Urothelium cell line (cell line): ENCODE measurements around the gene NLN.
"Not testable (repeated sequence)": the region's sequence is repeated elsewhere in the genome, so short reads cannot be mapped to it uniquely, and the experiment has no call there.

Experiments
- DNase-seq: peaks from one replicate; pipeline ENCODE4 v3.0.0; 2011; ENCODE audit warnings: low spot score, mixed read lengths
- FAIRE-seq: peaks from 2 replicates; lab custom pipeline; 2011; peaks lifted over from hg19 to GRCh38; lab: Jason Lieb, UNC

NLN gene

DNA sequence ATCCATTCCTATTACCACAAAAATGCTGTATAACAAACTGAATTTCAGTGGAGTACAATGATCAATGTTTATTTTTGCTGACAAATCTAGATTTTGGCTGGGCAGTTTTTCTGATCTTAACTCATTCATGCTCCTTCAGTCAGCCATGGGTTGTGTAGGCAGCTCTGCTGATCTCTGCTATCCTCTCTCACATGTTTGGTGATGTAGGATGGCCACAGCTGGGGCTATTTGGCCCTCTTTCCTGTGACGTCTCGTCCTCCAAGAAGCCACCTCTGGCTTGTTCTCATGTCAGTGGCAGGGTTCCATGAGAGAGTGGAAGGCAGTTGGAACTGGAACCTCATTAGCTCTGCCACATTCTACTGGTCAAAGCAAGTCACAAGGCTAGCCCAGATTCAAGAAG, 8.9 kb downstream of the NLN start:
- FAIRE-seq (no peak), DNase-seq (no peak)

- not testable (repeated sequence) for DNase-seq, FAIRE-seq
Observed at GRCh38 chr5:65732046-65732445, 10.0 kb downstream of the NLN start.

DNA sequence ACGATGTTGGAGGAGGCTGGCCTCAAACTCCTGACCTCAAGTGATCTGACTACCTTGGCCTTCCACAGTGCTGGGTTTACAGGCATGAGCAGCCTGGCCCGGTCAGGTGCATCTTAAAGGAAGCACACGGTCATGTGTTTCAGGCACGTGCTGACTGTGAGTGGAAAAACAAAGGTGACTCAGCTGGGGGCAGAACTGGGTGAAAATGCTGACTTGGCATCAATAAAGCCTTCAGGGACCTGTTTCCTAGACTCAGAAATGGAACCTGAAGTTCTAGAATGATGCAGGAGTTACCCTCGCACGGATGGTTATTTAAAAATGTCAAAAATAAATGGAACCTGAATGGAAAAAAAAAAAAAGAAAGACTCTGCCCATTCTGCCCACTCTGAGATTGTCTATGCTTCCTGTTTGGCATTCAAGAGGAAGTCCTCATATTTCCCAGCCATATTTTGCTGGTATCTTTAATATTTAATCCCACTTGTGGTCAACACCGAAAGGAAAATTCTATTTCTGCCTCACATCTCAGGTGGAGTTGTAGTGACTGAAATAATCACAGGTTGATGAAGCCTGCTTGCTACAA, 12.3 kb downstream of the NLN start:
- FAIRE-seq = not testable (repeated sequence)

DNA sequence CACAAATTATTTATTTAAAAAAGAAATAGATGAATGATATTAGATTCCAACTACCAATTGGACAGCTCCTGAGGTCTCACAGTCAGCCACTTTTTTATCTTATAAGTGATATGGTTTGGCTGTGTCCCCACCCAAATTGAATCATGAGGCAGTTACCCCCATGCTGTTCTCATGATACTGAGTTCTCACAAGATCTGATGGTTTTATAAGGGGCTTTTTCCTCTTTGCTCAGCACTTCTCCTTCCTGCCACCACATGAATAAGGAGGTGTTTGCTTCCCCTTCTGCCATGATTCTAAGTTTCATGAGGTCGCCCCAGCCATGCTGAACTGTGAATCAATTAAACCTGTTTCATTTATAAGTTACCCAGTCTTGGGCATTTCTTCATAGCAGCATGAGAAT, 12.9 kb downstream of the NLN start:
- no peak for FAIRE-seq

More for the DNA sequence above, 12.3 kb downstream of the NLN start:
- not testable (repeated sequence) for DNase-seq

GRCh38 chr5:65736011-65736410, 14.0 kb downstream of the NLN start:
- no peak for DNase-seq
- FAIRE-seq = no peak

More for the DNA sequence above, 12.9 kb downstream of the NLN start:
- no peak for DNase-seq

DNA sequence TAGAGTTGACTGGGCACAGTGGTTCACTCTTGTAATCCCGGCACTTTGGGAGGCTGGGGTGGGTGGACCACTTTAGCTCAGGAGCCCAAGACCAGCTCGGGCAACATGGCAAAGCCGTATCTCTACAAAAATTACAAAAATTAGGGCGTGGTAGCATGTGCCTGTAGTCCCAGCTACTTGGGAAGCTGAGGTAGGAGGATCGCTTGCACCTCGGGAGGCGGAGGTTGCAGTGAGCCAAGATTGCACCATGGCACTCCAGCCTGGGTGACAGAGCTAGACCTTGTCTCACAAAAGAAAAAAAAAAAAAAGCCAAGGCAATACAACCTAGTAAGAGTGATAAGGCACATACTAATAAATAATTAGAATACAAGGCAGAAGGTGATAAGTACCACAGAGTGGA, 15.8 kb downstream of the NLN start:
- no peak for FAIRE-seq
- no peak for DNase-seq

DNA sequence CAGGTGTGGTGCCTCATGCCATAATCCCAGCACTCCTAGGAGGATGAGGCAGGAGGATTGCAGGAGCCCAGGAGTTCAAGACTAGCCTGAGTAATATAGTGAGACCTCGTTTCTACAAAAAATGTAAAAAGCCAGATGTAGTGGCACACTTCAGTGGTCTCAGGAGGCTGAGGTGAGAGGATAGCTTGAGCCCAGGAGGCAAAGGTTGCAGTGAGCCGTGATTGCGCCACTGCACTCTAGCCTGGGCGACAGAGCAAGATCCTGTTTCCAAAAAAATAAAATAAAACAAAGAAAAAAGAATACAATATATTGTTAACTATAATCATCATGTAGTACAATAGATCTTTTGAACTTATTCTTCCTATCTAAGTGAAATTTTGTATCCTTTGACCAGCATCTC, 16.3 kb downstream of the NLN start:
- DNase-seq (no peak), FAIRE-seq (no peak)

- DNase-seq (no peak), FAIRE-seq (no peak)
Observed at GRCh38 chr5:65739162-65739561, 17.2 kb downstream of the NLN start.

- FAIRE-seq (no peak), DNase-seq (peak; percentile 46)
Observed at GRCh38 chr5:65742565-65743231, 20.7 kb downstream of the NLN start.

DNA sequence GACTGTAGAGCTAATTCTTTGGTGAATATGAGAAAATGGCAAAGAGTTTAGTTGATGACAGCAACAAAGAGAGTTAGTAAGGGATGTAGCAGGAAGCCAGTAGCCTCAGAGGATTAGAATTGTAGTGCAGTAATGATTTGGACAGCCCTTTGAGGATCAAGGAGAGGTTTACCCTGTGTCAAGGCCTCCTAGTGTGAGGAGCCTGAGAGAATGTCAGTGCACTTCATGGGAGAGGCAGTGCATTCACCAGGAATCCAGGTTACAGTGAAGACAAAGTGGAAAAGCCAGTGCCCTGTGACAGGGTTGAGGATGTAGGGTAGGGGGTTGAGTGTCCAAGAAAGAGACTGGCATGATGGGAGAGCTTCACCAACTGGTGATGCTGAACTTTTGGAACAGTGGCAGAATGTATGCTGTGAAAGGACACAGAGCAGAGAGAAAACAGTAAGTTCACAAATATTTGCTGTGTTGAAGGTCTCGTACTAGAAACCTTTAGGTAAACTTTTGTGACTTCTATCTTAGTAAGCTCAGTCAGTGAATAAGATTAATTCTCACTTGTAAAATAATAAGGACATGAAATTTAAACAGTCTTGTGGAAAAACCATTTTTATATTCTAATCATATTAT, 27.3 kb downstream of the NLN start:
- DNase-seq = no peak
- no peak for FAIRE-seq

- DNase-seq (no peak), FAIRE-seq (no peak)
Observed at GRCh38 chr5:65749956-65750355, 28.0 kb downstream of the NLN start.

DNA sequence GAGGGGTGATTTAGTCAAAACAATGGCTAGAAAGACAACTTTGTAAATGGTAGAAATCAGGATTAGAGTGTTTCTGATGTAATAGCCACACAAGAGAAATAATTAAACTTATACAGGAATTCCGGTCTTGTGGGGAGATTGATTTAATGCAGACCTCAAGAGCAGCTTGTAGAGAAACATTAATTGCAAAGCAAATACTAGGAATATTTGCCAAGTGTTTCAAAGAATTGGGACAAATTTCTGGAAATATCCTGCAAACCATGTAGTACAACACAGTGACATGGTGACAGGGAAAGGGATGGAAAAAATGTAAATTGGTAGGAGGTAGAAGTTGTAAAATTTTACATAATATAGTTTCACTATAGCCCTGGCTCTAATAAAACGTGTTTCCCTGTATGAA, 28.9 kb downstream of the NLN start:
- FAIRE-seq = no peak
- no peak for DNase-seq

DNA sequence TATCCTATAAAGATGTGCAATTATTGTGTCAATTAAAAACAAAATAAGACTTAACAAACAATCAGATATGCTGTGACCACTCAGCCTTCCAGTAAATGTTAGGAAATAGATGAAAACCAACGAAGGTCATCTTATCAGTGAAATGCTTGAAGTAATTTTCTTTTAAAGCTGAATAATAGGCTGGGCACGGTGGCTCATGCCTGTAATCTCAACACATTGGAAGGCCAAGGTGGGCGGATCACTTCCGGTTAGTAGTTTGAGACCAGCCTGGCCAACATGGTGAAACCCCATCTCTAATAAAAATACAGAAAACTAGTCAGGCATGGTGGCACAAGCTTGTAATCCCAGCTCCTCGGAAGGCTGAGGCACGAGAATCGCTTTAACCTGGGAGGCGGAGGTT, 31.2 kb downstream of the NLN start:
- no peak for DNase-seq
- FAIRE-seq = no peak

- FAIRE-seq (no peak), DNase-seq (no peak)
Observed at GRCh38 chr5:65758546-65759144, 36.6 kb downstream of the NLN start.

- no peak for FAIRE-seq
- DNase-seq = peak; percentile 13
Observed at GRCh38 chr5:65760504-65761275, 38.7 kb downstream of the NLN start.

- FAIRE-seq = no peak
- DNase-seq = no peak
Observed at GRCh38 chr5:65762234-65762633, 40.2 kb downstream of the NLN start.

GRCh38 chr5:65765582-65765981, 43.6 kb downstream of the NLN start:
- DNase-seq = no peak
- FAIRE-seq = no peak

- FAIRE-seq = no peak
- no peak for DNase-seq
Observed at GRCh38 chr5:65766175-65766574, 44.2 kb downstream of the NLN start.

DNA sequence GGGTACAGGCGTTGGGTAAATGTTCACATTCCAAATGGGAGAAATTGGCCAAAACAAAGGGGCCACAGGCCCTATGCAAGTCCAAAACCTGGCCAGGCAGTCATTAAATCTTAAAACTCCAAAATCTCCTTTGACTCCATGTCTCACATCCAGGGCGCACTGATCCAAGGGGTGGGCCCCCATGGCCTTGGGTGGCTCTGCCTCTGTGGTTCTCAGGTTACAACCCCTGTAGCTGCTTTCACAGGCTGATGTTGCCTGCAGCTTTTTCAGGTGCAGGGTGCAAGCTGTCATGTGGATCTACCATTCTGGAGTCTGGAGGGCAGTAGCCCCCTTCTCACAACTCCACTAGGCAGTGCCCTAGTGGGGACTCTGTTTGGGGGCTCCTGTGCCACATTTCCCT, 44.8 kb downstream of the NLN start:
- DNase-seq = no peak
- FAIRE-seq = no peak

GRCh38 chr5:65767565-65767964, 45.6 kb downstream of the NLN start:
- FAIRE-seq (no peak), DNase-seq (no peak)

DNA sequence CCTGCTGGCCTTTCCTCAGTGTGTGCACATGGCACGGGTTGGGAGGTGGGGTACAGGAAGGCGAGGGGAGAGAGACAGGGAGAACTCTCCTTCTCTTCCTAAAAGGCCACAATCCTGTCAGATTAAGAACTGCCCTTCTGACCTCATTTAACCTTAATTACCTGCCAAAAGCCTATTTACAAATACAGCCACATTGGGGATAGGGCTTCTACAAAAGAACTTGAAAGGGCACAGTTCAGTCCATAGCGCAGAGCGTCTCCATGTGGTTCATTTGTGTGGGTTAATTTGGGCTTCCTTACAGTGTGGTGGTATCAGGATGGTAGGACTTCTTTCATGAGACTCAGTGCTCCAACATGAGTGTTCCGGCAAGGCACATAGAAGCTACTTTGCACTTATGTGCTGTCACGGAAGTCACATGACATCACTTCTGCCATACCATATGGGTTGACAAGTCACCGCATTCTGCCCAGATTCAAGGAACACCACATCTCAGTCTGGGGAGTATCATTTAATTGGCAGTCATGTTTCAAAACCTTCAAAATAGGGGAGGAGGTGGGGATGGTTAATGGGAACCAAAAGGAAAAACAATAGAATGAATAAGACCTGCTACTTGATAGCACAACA, 46.8 kb downstream of the NLN start:
- FAIRE-seq = no peak
- no peak for DNase-seq
